Adrenal gland (tissue), 5 donors: Measurements from ENCODE around the gene TXN2.

Experiments used
- POLR2A ChIP-seq, 2 donors: fragments of 450-650 bp; IDR thresholded peaks; one replicate each; pipeline ENCODE4 v1.6.1; 2017; ENCODE audit warnings: antibody characterized with exemption in 2 of 2, mild to moderate bottlenecking in 2 of 2, moderate library complexity in 1 of 2
- TF ChIP-seq, protein P1 (sequence below), 6 experiments: fragments of 450-650 bp in 4 of 6; fragments of 200-600 bp in 2 of 6; sonication (generic) in 1 of 6; IDR thresholded peaks; 1 replicate in 5 of 6; 2 replicates in 1 of 6; pipeline versions ENCODE4 v1.5.1 to v1.8.0; 2016 to 2021; ENCODE audit warnings: antibody characterized with exemption in 6 of 6, mild to moderate bottlenecking in 2 of 6, moderate library complexity in 1 of 6
- donor health status: DM: no; HTN: no; CAD: no.

- TF ChIP-seq, protein P1, sequence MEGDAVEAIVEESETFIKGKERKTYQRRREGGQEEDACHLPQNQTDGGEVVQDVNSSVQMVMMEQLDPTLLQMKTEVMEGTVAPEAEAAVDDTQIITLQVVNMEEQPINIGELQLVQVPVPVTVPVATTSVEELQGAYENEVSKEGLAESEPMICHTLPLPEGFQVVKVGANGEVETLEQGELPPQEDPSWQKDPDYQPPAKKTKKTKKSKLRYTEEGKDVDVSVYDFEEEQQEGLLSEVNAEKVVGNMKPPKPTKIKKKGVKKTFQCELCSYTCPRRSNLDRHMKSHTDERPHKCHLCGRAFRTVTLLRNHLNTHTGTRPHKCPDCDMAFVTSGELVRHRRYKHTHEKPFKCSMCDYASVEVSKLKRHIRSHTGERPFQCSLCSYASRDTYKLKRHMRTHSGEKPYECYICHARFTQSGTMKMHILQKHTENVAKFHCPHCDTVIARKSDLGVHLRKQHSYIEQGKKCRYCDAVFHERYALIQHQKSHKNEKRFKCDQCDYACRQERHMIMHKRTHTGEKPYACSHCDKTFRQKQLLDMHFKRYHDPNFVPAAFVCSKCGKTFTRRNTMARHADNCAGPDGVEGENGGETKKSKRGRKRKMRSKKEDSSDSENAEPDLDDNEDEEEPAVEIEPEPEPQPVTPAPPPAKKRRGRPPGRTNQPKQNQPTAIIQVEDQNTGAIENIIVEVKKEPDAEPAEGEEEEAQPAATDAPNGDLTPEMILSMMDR (IDR thresholded peaks at IDR 0.05) = no peak
- peak in 1 of 2 donors; percentile 12 for TF ChIP-seq POLR2A (IDR thresholded peaks at IDR 0.05)
These were observed 16.7 kb downstream of the TXN2 start for GRCh38 chr22:36464715-36465231.
